Pons (tissue), 1 donor: ENCODE results near the gene MYMX.
"Not testable (repeated sequence)": the region's sequence is repeated elsewhere in the genome, so short reads cannot be mapped to it uniquely, and the experiment has no call there.

Experiments
- DNase-seq: peaks from one replicate; pipeline ENCODE4 v3.0.0-alpha.2; 2016; ENCODE audit warnings: low spot score

The MYMX gene

DNA sequence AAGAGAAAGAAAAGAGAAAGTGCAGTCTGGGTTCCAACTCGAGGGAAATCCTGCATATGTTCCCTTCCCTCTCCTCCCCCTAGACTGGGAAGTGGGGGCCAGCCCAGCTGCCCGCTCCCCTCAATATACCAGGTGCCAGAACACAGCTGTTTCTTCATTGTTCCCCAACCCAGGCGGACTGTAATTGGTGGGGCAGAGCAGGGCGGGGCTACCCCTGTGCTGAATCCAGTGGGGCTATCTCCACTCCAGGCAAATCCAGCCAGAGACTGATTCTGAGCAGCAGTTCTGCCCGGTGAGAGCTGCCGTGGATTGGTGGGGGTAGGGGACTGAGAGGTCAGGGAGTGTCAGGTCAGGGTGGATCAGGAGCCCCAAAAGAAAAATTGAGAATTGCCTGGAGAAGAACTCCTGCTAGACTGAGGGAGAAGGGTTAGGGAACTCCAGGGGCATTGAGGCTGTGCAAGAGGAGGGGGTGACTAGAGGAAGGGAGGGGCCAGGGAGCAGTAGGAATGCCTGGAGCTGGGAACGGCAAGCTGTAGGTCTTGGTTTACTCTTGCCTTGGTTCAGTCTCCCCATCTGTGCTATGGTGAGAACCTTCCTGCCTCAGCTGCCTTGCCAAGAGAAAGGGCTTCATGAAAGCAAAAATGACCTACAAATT, at the start of gene MYMX:
Gene MYMX (plus strand): TSS at position 250 of the 655 bp plus-strand sequence. CDS start 546 bp downstream, outside the sequence.
- no peak for DNase-seq

DNA sequence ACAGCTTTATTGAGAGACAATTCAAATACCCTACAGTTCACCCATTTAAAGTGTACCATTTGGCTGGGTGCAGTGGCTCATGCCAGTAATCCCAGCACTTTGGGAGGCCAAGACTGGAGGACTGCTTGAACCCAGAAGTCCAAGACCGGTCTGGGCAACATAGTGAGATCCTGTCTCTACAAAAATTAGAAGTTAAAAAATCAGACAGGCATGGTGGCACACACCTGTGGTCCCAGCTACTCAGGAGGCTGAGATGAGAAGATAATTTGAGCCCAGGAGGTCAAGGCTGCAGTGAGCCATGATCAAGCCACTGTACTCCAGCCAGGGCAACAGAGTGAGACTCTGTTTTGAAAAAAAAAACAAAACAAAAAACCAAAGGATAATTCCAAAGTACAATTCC, 49.2 kb upstream of the MYMX start:
- no peak for DNase-seq

DNA sequence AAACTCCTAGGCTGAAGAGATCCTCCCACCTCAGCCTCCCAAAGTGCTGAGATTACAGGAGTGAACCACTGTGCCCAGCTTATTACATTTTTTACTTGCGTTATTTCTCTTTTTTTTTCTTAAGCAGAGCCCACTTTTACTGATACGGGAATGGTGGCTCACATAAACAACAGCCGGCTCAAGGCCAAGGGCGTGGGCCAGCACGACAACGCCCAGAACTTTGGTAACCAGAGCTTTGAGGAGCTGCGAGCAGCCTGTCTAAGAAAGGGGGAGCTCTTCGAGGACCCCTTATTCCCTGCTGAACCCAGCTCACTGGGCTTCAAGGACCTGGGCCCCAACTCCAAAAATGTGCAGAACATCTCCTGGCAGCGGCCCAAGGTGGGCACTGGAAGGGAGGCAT, 47.6 kb upstream of the MYMX start:
- DNase-seq = no peak

DNA sequence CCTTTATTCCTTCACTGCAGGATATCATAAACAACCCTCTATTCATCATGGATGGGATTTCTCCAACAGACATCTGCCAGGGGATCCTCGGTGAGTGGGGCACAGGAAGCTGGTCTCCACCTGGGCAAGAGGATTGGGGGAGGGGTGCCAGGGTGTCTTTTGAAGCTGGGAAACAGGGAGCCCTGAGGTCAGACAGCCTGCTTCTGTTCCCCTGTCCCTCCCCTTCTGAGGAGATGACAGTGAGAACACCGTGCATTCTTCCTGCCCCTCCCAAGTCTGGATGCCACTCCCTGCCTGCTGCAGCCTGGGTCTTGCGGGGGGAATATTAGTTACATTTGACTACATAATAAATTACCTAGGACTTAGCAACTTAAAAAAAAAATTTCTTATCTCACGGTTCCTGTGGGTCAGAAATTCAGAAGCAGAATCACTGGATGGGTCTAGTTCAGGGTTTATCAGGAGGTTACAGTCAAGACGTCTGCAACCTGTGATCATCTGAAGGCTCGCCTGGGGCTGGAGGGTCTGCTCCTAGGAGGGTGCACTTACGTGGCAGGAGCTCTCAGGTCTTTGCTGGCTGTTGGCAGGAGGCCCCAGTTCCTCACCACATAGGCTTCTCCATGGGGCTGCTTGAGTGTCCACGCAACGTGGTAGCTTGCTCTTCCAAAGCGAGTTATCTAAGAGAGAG, 46.7 kb upstream of the MYMX start:
- no peak for DNase-seq

DNA sequence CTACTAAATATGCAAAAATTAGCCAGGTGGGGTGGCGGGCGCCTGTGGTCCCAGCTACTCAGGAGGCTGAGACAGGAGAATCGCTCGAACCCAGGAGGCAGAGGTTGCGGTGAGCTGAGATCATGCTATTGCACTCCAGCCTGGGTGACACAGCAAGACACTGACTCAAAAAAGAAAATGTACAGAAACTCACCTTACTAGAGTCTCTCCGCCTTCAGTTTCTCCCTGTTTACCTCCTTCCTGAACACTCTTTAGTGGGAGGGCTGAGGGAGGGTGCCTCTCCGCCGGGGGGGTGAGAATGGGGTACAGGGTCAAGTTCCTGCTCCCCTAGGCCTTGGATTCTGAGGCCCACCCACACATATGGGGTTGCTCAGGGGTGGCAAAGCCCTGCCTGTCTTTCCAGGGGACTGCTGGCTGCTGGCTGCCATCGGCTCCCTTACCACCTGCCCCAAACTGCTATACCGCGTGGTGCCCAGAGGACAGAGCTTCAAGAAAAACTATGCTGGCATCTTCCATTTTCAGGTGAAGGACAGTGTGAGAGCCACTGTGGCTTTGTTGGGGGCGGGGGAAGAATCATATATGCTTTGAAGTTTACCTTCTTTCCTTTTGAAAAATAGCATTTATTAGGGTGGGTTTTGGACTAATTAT, 44.7 kb upstream of the MYMX start:
- DNase-seq = no peak

DNA sequence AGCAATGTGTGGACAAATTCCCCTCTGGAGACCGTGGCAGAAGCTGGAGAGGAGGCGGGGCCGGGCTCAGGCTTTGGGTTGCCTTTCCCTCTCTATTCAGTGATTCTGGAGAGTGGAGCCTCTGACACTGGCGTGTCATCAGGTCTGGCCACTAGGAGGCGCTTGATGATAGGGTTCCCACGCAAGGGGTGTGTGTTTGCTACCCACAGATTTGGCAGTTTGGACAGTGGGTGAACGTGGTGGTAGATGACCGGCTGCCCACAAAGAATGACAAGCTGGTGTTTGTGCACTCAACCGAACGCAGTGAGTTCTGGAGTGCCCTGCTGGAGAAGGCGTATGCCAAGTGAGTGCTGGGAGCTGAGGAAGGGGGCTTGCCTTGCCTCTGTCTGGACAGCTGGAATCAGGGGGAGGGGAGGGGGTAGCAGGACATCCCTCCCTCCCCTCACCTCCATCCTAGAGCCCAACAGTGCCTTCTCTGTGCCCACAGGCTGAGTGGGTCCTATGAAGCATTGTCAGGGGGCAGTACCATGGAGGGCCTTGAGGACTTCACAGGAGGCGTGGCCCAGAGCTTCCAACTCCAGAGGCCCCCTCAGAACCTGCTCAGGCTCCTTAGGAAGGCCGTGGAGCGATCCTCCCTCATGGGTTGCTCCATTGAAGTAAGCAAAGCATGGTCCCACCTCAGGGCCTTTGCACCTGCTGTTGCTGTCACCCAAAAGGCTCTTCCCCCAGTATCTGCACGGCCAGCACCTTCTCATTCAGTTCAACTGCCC, 43.8 kb upstream of the MYMX start:
- peak; percentile 76 for DNase-seq

DNA sequence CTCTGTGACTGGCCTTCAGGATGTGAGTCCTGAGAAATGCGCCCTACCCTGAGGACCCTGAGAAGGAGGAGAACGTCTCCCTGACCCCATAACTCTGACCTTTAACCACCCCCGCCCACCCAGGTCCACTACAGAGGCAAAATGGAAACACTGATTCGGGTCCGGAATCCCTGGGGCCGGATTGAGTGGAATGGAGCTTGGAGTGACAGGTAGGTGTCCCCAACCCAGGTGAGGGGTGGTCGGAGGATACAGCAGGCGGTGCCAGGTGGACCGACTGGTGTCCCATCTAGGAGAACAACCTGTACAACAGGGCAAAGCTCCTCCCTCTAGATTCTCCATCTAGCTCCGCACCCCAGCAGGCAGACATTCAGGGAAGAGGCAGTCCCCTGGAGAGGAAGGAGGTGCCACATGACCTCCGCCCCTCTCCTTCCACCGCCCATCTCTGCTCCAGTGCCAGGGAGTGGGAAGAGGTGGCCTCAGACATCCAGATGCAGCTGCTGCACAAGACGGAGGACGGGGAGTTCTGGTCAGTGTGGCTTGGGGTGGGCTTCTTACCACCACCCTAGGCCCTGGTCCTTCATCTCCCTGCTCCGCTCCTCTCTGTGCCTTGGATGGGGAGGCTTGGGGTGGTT, 40.5 kb upstream of the MYMX start:
- DNase-seq = no peak

DNA sequence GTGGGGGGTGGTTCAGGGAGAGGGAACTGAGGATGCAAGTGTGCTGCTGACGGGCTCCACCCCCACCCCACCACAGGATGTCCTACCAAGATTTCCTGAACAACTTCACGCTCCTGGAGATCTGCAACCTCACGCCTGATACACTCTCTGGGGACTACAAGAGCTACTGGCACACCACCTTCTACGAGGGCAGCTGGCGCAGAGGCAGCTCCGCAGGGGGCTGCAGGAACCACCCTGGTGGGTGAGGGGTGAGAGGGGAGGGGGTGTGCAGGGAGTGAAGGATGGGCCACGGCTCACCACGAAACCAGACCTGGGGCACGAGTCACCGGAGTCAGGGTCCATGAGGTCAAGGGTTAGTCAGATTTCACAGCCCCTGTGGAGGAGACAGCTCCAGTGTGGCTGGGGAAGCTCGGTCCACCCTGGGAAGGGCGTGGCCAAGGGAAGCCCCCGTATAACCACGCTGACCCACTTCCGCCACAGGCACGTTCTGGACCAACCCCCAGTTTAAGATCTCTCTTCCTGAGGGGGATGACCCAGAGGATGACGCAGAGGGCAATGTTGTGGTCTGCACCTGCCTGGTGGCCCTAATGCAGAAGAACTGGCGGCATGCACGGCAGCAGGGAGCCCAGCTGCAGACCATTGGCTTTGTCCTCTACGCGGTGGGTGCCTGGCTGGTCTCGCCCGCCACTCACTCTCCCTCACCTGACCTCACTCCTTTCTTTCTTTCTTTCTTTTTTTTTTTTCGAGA, 39.8 kb upstream of the MYMX start:
- no peak for DNase-seq

DNA sequence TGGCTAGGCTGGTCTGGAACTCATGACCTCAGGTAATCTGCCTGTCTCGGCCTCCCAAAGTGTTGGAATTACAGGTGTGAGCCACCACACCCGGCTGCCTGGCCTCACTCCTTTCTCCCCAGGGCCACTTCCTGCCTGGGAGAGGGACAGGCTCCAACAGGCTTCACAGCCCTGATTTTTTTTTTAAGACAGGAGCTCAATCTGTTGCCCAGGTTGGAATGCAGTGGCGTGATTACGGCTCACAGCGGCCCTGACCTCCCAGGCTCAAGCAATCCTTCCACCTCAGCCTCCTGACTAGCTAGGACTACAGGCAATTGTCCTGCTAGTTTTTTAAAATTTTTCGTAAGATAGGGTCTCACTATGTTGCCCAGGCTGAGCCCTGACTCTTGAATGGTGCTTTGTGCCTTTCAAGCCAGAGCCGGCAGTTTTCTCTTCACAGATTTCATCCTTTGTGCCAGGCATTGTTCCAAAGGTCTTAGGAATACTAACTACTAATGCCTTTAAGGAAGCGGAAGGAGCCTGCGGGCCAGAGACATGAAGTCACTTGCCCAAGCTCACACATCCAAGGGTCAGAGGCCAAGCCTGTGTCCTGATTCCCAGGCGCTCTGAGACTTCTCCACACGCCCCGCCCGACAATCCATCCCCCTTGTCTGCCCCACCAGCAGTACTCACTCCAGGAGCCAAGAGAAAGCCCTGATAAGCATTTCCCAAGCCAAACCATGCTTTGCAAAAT, 38.9 kb upstream of the MYMX start:
- no peak for DNase-seq

DNA sequence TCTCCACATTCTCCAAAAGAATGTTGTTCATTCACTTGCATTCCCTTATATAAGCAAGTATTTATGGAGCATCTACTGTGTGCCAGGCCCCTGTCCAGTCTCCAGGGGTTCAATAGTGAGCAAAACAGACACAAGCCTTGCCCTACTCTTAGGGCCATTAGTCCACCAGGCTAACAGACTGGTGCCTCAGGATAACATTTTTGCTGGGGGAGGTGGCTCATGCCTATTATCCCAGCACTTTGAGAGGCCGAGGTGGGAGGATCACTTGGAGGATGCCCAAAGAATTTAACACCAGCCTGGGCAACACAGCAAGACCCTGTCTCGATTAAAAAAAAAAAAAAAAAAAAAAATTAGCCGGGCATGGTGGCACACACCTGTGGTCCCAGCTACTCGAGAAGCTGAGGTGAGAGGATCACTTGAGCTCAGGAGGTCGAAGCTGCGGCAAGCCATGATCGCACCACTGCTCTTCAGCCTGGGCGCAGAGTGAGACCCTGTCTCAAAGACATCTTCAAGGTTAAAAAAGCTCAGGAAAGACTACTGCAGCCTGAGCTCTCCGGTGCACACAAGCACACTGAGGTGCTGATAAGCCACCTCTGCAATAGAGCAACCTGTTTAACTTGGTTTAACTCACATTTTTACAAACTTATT, 38.2 kb upstream of the MYMX start:
- DNase-seq = no peak

DNA sequence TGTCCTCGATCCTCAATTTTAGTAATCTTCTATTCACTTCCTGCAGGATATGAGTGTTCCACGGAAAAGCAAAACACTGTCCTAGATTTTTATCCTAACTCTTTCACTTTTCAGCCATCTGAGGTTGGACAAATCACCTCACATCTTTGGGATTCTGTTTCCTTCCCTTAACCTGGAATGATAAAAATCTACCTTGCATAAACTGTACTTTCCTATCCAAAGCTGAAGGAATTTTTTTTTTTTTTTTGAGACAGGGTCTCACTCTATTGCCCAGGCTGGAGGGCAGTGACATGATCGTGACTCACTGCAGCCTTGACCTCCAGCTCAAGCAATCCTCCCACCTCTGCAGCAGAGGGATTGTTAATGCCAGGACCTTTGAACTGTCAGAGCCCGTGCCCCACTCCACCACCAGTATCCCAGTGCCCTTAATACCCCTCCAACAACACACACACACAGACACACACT, 37.6 kb upstream of the MYMX start:
- no peak for DNase-seq

DNA sequence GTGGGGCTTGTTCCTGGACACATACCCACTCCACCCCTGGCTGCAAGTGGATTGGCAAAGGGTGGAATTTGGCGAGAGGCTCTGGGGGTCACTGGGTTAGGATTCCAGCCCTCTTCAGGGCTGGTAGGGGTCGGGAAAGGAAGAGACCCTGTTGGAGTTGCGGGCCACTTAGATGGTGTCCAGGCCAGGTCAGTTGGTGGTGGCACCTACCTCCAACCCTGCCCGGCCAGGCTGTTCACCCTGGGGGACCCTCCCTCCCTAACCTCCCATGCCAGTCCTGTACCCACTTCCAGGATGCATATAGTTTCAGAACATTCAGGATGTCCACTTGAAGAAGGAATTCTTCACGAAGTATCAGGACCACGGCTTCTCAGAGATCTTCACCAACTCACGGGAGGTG, 37.1 kb upstream of the MYMX start:
- no peak for DNase-seq

DNA sequence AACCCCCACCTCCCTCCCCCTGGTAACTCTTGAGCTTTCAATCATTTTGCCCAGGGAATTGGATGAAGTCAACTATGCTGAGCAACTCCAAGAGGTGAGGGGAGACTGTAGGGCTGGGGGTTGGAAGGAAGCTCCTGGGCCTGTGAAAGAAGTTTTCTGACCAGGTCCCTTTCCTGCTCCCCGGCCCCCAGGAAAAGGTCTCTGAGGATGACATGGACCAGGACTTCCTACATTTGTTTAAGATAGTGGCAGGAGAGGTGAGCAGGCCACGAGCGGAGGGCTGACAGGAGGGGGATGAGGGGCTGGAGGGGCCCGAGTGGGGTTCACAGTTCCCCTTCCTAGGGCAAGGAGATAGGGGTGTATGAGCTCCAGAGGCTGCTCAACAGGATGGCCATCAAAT, 36.3 kb upstream of the MYMX start:
- no peak for DNase-seq

DNA sequence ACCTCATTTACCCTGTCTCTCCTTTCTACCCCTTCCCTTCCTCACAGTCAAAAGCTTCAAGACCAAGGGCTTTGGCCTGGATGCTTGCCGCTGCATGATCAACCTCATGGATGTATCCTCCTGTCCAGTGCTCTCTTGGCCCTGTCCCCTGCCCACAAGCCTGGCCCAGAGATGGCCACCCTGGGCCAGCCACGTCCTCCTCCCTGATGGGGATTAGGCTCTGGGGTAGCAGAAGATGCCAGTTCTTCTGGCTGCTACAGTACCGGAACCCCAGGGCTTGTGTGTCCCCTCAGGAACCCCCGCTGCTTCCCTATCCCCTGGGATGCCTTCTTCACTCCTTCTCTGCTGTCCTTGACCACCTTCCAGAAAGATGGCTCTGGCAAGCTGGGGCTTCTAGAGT, 35.8 kb upstream of the MYMX start:
- DNase-seq = no peak

DNA sequence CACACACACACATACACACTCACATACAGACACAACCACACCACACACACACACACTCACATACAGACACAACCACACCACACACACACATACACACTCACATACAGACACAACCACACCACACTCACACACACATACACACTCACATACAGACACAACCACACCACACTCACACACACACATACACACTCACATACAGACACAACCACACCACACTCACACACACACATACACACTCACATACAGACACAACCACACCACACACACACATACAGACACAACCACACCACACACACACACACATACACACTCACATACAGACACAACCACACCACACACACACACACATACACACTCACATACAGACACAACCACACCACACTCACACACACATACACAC, 34.9 kb upstream of the MYMX start:
- not testable (repeated sequence) for DNase-seq

DNA sequence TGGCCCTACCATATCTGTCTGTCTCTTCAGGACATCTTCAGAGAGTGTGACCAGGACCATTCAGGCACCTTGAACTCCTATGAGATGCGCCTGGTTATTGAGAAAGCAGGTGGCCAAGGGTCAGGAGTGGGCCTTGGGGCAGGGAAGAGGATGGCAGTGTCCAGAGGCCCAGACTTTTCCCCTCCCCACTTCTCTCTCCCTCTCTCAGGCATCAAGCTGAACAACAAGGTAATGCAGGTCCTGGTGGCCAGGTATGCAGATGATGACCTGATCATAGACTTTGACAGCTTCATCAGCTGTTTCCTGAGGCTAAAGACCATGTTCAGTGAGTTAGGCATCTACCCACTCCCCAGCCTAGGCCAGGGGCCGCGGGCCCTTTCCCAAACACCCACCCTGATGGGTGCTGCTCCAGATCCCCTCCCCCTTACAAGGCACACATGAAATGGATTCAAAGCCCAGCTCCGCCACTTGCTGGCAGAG, 33.8 kb upstream of the MYMX start:
- DNase-seq = no peak

DNA sequence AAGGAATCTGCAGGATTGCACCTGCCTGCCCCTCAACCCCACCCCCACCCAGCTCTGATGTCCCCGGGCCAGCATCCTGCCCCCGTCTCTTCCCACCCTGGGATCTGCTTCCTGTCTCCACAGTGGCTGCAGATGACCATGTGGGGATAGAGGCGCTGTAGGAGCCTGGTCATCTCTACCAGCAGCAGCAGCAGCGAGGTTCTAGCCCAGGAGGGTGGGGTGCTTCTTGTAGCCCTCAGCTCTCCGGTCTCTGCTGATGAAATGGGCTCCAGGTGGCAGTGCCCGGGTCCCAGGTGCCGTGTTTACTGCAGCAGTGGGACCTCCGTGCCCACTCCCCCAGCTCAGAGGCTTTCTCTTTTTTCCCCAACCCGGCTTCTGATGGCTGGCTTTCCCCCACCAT, 32.9 kb upstream of the MYMX start:
- no peak for DNase-seq

DNA sequence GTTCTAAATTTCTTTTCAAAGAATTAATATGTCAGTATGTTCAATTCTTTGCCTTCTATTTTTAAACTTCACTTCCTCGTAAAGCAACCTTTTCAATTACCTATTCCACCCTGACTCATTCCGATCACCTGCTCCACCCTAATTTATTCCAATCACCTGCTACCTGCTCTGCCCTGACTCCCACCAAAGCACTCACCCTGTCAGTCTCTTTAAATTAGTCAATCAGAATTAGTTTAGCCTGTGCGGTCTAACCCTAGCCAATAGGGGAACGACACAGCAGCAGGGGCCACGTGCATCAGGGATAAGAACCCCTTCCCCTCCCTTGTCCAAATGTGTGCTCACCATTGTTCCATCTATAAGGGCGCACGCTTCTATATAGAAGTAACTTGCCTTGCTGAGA, 31.4 kb upstream of the MYMX start:
- DNase-seq = not testable (repeated sequence)

DNA sequence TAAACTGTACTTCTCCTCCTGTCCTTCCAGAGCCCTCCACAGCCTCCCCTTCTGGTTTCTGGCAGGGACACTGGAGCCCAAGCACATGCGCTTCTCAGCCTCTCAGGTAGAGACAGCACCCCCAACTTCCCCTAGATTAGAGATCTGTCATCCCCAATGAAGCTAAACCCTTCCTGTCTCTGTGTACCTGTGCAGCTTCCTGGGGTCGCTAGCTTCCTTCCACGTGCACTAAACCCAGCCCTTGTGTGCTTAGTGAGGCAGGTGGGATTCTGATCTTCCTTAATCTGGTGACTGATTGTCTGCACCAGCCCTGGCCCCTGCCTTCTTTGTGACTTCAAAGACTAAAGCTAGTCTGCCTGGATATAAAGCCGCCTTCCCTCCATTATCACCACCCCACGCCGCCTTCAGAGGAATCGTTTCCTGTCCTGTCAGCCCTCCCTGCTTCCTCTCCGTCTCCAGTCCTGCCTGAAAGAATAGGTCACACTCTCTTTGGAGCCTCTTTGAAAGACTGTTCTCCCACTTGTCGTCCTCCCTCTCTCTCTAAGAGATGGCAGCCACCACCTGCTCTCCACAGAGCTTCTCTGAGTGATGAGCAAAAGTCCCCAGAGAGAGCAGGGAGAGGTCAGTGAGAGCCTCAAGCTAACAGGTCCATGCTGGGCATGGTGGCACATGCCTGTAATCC, 30.6 kb upstream of the MYMX start:
- DNase-seq = no peak
